NK-92 (cell line): ENCODE data around the gene CDK5RAP2.

Experiments used
- DNase-seq: peaks from one replicate; lab custom pipeline; 2025; ENCODE audit not compliant: unreplicated experiment; lab: John Stamatoyannopoulos, UW

The CDK5RAP2 gene

DNA sequence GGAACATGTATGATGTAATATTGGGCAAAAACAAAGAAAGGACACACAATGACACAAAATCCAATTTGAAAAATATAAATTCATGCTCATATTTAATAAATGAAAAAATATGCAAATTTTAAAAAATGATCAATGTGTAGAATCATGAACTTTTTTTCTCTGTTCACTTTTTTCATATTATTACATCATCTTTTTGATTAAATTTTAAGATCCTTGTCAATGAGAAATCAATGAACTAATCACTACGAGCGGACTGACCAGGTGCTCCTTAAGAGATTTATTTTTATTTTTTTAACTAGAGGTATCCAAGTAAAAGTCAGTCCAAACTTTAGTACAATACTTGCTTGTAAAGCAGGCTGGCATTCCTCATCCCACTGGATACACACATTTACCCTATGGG, 174.1 kb downstream of the CDK5RAP2 start:
- DNase-seq, result no peak

DNA sequence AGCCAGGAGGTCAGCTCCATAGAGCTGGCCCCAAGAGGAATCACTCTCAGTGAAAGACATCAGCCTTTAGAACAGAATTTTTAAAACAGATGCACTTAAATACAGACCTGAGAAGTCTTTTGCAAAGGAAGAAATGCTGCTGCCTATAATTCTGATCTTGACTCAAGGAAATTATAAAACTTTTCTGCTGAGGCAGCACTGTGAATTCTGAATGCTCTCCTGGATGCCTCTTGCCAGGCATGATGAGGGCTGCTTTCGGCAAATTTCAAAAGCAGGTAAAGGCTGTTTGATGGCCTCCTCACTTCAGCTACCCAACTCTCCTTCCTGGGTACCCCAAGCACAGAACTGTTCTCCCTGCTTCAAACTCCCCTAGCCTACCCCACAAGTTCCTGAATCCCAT, 174.8 kb downstream of the CDK5RAP2 start:
- no peak for DNase-seq

DNA sequence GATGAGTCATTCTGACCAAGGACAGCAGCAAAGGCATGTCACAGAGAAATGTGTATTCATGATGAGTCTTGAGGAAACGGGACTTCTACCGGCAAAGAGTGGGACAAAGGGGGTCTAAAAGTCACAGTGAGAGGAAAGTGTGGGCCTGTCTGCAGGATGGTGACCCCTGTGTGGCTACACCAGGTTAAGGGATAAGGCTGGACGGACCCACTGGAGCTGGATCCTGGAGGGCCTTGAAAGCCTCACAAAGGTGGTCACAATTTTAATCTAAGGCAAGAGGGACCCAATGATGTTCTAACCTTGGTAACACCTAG, 176.5 kb downstream of the CDK5RAP2 start:
- no peak for DNase-seq

DNA sequence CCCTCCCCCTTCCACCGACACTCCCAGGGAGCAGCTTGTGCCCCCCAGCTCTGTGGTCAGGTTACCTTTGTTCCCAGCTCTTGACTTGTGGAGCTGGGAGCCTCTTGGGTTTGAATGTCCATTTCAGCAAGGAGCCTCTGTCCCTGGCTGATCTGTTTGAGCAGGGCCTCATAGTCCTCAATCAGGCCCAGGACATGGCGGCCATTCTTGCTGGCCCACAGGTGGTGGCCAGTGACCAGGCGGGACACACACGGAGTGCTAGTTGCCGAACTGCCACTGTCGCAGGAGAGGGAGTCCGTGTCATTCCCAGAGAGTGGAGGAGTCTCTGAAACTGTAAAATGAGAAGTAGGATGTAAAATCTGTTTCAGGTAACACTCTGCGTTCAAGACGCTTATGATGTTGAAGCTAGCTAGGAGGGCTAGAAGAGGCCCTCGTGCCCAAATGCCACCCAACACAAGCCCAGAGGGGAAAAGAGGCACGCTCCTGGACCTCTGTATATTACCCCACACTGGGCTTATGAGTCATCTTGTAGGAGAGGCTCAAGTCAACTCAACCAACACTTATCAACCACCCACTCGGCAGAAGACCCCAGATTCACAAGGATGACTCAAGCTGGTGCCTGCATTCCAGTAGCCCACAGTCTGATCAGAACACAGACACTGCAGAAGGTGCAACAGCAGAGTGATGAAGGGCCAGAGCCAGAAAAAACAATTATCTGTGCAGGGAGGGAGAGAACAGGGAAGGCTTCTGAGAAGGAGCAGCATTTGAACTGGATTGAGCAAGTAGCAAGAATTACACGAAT, 177.0 kb downstream of the CDK5RAP2 start:
- DNase-seq, result no peak

GRCh38 chr9:120399940-120400339, 180.0 kb downstream of the CDK5RAP2 start:
- DNase-seq, result no peak

DNA sequence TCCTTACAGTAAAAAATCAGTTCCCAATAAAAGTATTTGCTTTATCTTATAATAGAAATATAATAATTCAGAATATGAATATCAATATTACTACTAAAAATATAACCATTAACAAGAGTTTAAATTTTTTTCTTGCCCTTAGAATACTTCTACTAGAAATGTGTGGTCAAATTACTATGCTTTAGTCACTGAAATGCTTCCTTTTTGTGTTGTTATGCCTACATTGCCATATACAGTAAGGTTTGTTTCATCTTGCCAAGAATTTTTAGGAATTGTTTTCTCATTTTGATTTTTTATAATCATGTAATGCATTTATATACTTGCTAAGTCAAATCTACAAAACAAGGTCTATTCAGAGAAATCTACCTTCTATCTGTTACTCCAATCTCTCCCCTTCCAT, 181.7 kb downstream of the CDK5RAP2 start:
- DNase-seq, result no peak

GRCh38 chr9:120397453-120397852, 182.5 kb downstream of the CDK5RAP2 start:
- DNase-seq, result no peak

- no peak for DNase-seq
Observed at GRCh38 chr9:120396931-120397330, 183.0 kb downstream of the CDK5RAP2 start.

DNA sequence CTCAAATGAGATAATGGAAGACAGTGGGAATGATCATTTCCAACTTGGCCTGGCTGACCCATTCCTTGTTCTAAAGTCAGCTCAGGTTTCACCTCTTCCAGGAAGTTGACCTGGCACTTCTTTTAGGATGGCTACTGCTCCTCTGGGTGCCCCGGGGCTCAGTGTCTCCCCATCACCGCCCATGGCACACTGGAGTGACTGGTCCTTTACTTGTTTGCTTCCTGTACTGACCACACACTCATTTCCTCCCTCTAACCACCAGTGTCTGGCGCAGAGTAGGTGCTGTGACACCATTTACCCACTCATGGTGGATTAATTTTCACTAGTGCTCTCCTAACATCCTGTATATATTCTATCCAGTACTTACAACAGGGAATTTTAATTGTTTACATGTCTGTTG, 183.5 kb downstream of the CDK5RAP2 start:
- no peak for DNase-seq

DNA sequence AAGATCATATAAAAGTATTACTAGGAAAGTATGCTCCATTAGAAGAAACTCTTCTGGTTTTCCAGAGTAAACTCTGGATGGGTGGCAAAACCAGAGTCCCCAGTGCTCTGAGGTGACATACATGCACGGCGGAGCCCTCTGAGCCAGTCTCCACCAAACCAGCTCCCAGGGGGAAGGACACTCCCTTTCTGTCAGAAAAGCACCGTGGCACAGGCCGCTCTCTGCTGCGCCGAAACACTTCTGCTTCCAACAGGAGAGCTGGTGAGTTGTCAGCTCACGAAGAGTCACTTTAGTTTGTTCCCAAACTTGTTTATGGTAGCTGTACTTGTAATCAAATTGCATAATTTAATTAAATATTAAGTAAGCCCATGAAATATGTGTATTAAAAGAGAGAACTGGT, 184.6 kb downstream of the CDK5RAP2 start:
- no peak for DNase-seq

GRCh38 chr9:120394058-120394669, 185.8 kb downstream of the CDK5RAP2 start:
- no peak for DNase-seq

GRCh38 chr9:120393386-120394057, 186.4 kb downstream of the CDK5RAP2 start:
- no peak for DNase-seq

- DNase-seq, result no peak
Observed at GRCh38 chr9:120392711-120393110, 187.3 kb downstream of the CDK5RAP2 start.

DNA sequence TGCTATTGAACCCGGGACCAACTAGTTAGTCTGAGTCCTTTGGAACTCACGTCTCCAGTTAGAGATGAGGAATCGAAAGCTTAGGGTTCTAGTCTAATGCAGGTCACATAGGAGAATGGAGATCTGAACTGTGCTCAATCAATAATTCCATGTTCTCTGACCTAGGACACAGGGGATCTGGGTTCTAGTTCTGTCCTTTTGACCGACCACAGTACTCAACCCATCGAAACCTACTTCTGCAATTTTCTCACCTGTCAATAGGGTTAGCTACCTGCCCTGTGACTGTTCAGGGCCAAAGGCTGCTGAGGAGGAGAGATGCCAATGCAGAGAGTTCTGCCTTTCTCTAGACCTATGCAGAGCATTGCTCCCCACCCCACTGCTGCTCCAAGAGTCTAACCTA, 187.7 kb downstream of the CDK5RAP2 start:
- no peak for DNase-seq

DNA sequence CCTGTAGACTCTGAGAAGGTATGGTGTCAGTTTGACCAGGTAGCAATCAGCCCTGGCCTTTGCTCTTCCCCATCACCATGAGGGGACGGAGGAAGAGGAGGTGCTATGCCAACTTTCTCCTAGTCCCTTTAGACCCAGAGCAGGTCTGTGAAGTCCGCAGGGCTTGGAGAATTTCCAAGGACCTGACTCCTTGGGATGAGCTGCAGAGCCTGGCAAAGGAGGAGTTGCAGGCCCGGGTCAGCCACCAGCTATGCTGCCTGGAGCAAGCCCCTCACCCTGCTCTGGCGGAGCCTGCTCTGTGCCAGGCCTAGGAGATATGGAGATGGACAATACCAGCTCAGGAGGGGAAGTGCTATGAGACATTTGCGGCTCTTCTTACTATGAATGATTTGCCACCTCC, 188.3 kb downstream of the CDK5RAP2 start:
- no peak for DNase-seq

DNA sequence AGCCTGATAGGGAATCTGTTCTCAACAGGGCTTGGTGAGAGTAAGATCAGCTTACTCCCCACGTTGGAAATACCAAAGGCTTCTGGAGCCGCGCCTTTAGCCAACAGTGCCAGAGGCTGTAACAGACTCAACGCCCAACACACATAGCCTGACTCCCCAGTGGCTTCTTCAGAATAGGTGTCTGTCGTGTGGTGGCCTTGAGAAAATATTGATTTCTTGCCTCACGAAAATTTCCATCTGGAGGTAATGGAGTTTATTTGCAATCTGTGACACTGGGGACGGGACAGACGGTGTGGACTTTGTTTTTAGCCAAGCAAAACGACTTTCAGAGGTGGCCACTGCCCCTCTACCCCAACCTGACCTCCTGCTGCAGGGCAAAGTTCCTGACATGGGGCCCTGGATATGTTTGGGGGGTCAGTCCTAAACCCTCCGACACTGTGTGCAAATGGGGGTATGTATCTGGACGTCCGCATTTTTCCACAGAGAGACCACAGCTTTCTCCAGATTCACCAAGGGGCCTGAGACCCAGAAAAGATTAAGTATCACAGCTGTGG, 189.3 kb downstream of the CDK5RAP2 start:
- no peak for DNase-seq

DNA sequence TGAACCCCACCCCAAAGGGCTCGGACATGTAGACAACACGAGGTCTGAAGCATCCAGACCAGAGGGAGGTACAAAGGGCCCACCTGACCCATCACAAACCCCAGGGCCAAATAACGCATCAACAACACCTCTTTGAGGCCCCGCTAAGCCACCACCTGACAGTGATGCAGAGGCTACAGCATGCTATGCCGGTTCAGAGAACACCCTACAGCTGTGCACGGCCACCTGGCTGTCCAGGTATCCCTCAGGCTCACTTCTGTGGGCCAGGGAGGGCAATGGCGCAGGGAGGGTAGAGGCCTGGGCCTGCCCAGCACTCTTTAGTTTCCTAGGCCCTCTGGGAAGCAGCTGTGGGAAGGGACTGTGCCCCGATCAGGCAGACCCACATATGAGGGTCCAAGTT, 190.1 kb downstream of the CDK5RAP2 start:
- DNase-seq, result no peak

DNA sequence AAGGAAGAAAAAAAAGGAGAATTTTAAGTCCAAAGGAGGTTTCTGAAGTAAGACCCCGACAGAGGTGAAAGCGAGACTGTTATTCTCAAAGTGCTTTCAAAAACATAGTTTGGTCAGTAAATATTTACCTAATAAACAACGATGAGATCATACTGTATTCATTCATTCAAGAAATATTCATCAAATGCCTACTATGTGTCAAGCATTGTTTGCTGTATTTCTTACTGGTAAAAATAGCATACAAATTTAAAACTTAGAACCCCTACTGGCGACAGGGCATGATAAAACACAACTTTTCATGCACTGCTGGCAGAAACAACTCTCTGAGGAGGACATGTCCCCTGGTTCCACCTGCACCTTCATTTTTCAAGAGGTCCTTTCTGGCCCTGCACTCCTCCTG, 190.7 kb downstream of the CDK5RAP2 start:
- DNase-seq, result no peak

DNA sequence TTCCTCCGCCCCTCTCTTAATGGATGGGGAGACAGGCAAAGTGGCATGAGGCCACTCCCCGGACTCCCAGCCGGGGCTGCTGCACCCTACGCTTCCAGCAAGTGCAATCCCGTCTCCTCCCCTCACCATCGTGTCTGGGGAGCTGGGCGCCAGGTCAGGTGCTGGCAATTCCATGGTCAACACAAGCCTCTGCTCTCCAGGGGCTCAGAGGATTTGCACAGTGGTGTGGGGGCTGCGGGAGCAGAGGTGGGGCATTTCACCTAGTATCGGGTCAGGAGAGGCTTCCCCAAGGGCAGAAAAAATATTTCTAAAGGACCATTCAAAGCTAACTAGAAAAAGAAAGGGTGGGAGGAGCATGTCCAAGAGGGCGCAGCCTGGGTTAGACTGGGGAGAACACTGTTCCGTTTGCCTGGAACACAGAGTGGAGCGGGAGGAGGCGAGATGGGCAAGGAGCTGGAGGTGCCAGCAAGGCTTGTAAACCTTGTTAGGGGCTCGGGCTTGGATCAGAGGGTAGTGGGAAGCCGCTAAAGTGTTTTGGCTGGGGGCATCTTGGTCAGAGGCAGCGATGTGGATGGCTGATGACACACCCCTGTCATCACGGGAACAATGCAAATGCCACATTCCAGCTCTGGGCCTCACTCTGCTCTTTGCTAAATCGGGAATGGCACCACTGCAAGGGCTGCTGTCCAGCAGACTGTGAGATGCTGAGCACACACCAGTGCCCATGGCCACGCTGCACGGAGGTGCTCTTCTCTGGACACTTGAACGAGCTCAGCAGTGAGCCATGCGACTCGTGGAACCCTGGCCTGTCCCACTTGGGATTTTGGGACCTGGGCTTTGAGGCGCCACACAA, 191.7 kb downstream of the CDK5RAP2 start:
- DNase-seq, result no peak

GRCh38 chr9:120387257-120388002, 192.5 kb downstream of the CDK5RAP2 start:
- DNase-seq, result no peak
